K562 (cell line): Measurements from ENCODE around the gene VARS1. TPM values are rescaled to one million over a fixed set of nuclear protein-coding genes. Genes with fewer than 3 reads are reported as not detected.
A peak's percentile ranks its signal among the peaks of the same experiment; 100 is the strongest.

Experiments used
- CREB5 ChIP-seq: fragments of 250-450 bp; sonication (Bioruptor Pico); IDR thresholded peaks from 2 replicates; pipeline ENCODE4 v1.5.0; 2020; ENCODE audit warnings: mild to moderate bottlenecking
- HNRNPH1 ChIP-seq: fragments of 200-400 bp; formaldehyde crosslinking; optimal IDR thresholded peaks from 2 replicates; pipeline ENCODE3; 2017; ENCODE audit warnings: low read depth, mild to moderate bottlenecking, low read length, moderate library complexity
- JUND ChIP-seq, 2 experiments: IDR thresholded peaks; 2 replicates in 1 of 2; 3 replicates in 1 of 2; pipeline ENCODE4 v1.6.1; 2011; ENCODE audit warnings: borderline replicate concordance in 2 of 2, low read depth in 2 of 2, low read length in 2 of 2, improper control_type of control experiment in 1 of 2, missing biosample characterization in 1 of 2, missing genetic modification characterization in 1 of 2, missing genetic modification reagents in 1 of 2
- KDM1A ChIP-seq, 2 experiments: fragments of 450-650 bp; IDR thresholded peaks; 2 replicates each; pipeline ENCODE4 v1.6.1; 2016; ENCODE audit warnings: mild to moderate bottlenecking in 2 of 2
- KDM5B ChIP-seq: fragments of 200-600 bp; sonication (generic); IDR thresholded peaks from 2 replicates; pipeline ENCODE4 v1.6.1; 2012; ENCODE audit warnings: low read depth, mild to moderate bottlenecking, moderate library complexity, low read length, control low read depth, inconsistent platforms; ENCODE audit not compliant: insufficient replicate concordance
- MEIS2 ChIP-seq: fragments of 450-650 bp; IDR thresholded peaks from 2 replicates; pipeline ENCODE4 v1.6.1; 2014; ENCODE audit warnings: mild to moderate bottlenecking; ENCODE audit not compliant: partially characterized antibody
- MTA1 ChIP-seq: fragments of 450-650 bp; IDR thresholded peaks from 2 replicates; pipeline ENCODE4 v1.6.1; 2017; ENCODE audit warnings: borderline replicate concordance
- MTF1 ChIP-seq: fragments of 250-450 bp; sonication (Bioruptor Pico); IDR thresholded peaks from 2 replicates; pipeline ENCODE4 v1.9.0; 2021; ENCODE audit warnings: moderate library complexity, mild to moderate bottlenecking, inconsistent platforms, borderline replicate concordance
- NCOA4 ChIP-seq: fragments of 450-650 bp; IDR thresholded peaks from 2 replicates; pipeline ENCODE4 v1.6.1; 2018; ENCODE audit warnings: mild to moderate bottlenecking; ENCODE audit not compliant: partially characterized antibody
- NFE2L1 ChIP-seq: fragments of 450-650 bp; IDR thresholded peaks from 2 replicates; pipeline ENCODE4 v1.6.1; 2016; ENCODE audit warnings: missing genetic modification characterization, low read depth, mild to moderate bottlenecking, missing compliant biosample characterization, moderate library complexity, borderline replicate concordance
- PHB ChIP-seq: fragments of 250-450 bp; sonication (Bioruptor Pico); IDR thresholded peaks from 2 replicates; pipeline ENCODE4 v1.5.0; 2021
- PYGO2 ChIP-seq: fragments of 450-650 bp; IDR thresholded peaks from 2 replicates; pipeline ENCODE4 v1.6.1; 2016; ENCODE audit warnings: mild to moderate bottlenecking, missing genetic modification characterization, moderate library complexity, missing compliant biosample characterization
- SMARCA4 ChIP-seq: fragments of 450-650 bp; IDR thresholded peaks from 2 replicates; pipeline ENCODE4 v1.6.1; 2016
- SREBF2 ChIP-seq: sonication (generic); formaldehyde crosslinking; IDR thresholded peaks from 2 replicates; pipeline ENCODE4 v1.4.0; 2020; ENCODE audit warnings: mild to moderate bottlenecking, missing genetic modification reagents
- TAF15 ChIP-seq: fragments of 200-400 bp; formaldehyde crosslinking; IDR thresholded peaks from 2 replicates; pipeline ENCODE4 v1.6.1; 2017; ENCODE audit warnings: mild to moderate bottlenecking, low read depth, low read length, moderate library complexity
- TCF3 ChIP-seq: sonication (generic); formaldehyde crosslinking; IDR thresholded peaks from 2 replicates; pipeline ENCODE4 v1.4.0; 2020; ENCODE audit warnings: mild to moderate bottlenecking, missing genetic modification reagents
- ZBTB12 ChIP-seq: fragments of 250-450 bp; sonication (Bioruptor Pico); IDR thresholded peaks from 2 replicates; pipeline ENCODE4 v1.4.0; 2020
- ZNF12 ChIP-seq: sonication (generic); formaldehyde crosslinking; IDR thresholded peaks from 2 replicates; pipeline ENCODE4 v1.4.0; 2020; ENCODE audit warnings: mild to moderate bottlenecking, missing genetic modification reagents
- ZNF436 ChIP-seq: fragments of 250-450, 450-650 bp; sonication (Bioruptor Pico); formaldehyde crosslinking; IDR thresholded peaks from 2 replicates; pipeline ENCODE4 v1.7.0; 2020; ENCODE audit warnings: mild to moderate bottlenecking
- polyA plus RNA-seq, 8 experiments: library from polyadenylated mRNA; depleted of rRNA in 4 of 8; stranded (reverse) in 5 of 8; unstranded in 3 of 8; fragments of >200 nt; fragmentation: Nextera tagmentation in 2 of 8; fragmentation: Illumina TruSeq in 1 of 8; extraction: Ambion mirVana in 2 of 8; extraction: Trizol in 1 of 8; gene quantifications; 2 replicates each; pipeline versions ENCODE4 v1.2.1 to v1.2.3, GENCODE V29; 2011 to 2014; ENCODE audit warnings: inconsistent platforms in 1 of 8, missing spikeins in 1 of 8
- total RNA-seq, 7 experiments: library from RNA; depleted of rRNA in 6 of 7; stranded (reverse); fragments of >200 nt in 6 of 7; fragmentation: Illumina TruSeq in 2 of 7; extraction: Trizol in 2 of 7; gene quantifications; 2 replicates each; pipeline versions ENCODE4 v1.2.1 to v1.2.3, GENCODE V29; 2011 to 2021; ENCODE audit warnings: low replicate concordance in 1 of 7
- TF ChIP-seq, protein P1 (sequence below): fragments of 250-450 bp; sonication (Bioruptor Pico); IDR thresholded peaks from 2 replicates; pipeline ENCODE4 v1.5.0; 2021; ENCODE audit warnings: mild to moderate bottlenecking, borderline replicate concordance
- TF ChIP-seq, protein P2 (sequence below): IDR thresholded peaks from 3 replicates; pipeline ENCODE4 v1.6.1; 2011; ENCODE audit warnings: borderline replicate concordance, mild to moderate bottlenecking; ENCODE audit not compliant: insufficient read length, insufficient read depth

Gene VARS1
- total and polyA plus RNA-seq, 9 of the 15 experiments (the other 6 are each of a cell fraction or from before 2014, with no cell fraction given), result 2.9 to 488 (median 130) TPM

GRCh38 chr6:31836474-31837368, 41.2 kb upstream of the VARS1 start (continued):
- TF ChIP-seq, protein P1, sequence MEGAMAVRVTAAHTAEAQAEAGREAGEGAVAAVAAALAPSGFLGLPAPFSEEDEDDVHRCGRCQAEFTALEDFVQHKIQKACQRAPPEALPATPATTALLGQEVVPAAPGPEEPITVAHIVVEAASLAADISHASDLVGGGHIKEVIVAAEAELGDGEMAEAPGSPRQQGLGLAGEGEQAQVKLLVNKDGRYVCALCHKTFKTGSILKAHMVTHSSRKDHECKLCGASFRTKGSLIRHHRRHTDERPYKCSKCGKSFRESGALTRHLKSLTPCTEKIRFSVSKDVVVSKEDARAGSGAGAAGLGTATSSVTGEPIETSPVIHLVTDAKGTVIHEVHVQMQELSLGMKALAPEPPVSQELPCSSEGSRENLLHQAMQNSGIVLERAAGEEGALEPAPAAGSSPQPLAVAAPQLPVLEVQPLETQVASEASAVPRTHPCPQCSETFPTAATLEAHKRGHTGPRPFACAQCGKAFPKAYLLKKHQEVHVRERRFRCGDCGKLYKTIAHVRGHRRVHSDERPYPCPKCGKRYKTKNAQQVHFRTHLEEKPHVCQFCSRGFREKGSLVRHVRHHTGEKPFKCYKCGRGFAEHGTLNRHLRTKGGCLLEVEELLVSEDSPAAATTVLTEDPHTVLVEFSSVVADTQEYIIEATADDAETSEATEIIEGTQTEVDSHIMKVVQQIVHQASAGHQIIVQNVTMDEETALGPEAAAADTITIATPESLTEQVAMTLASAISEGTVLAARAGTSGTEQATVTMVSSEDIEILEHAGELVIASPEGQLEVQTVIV (CRISPR knock-in tag), result peak; percentile 67; the same call in 1 of the 2 replicates
- TF ChIP-seq ZBTB12 (CRISPR knock-in tag) (no peak), JUND (IDR thresholded peaks at IDR 0.05; ENCODE audit: borderline replicate concordance, low read depth, low read length) (peak; percentile 7; the same call in 1 of the 2 replicates), JUND (tag; IDR thresholded peaks at IDR 0.05; ENCODE audit: borderline replicate concordance, low read depth, low read length) (no peak), CREB5 (no peak), MTF1 (CRISPR knock-in tag) (no peak), NFE2L1 (tag) (no peak), MTA1 (0 out of 2 replicates have a peak, but pooled peaks have one; percentile 22), NCOA4 (no peak), PHB (CRISPR knock-in tag) (no peak), MEIS2 (no peak), KDM5B (peak; percentile 56), PYGO2 (tag) (no peak), ZNF436 (CRISPR knock-in tag) (no peak), TCF3 (CRISPR knock-in tag) (no peak), SREBF2 (no peak), HNRNPH1 (no peak), TAF15 (no peak), KDM1A (IDR thresholded peaks at IDR 0.05) (no peak), ZNF12 (CRISPR knock-in tag) (no peak), SMARCA4 (peak; percentile 14; the same call in 1 of the 2 replicates)
- TF ChIP-seq, protein P2, sequence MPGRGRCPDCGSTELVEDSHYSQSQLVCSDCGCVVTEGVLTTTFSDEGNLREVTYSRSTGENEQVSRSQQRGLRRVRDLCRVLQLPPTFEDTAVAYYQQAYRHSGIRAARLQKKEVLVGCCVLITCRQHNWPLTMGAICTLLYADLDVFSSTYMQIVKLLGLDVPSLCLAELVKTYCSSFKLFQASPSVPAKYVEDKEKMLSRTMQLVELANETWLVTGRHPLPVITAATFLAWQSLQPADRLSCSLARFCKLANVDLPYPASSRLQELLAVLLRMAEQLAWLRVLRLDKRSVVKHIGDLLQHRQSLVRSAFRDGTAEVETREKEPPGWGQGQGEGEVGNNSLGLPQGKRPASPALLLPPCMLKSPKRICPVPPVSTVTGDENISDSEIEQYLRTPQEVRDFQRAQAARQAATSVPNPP, result no peak
